ENCODE measurements around the gene SLC25A40. TPM values are rescaled to one million over a fixed set of nuclear protein-coding genes. Genes with fewer than 3 reads are reported as not detected.
"Not testable (repeated sequence)": the region's sequence is repeated elsewhere in the genome, so short reads cannot be mapped to it uniquely, and the experiment has no call there.

Gene SLC25A40, protein sequence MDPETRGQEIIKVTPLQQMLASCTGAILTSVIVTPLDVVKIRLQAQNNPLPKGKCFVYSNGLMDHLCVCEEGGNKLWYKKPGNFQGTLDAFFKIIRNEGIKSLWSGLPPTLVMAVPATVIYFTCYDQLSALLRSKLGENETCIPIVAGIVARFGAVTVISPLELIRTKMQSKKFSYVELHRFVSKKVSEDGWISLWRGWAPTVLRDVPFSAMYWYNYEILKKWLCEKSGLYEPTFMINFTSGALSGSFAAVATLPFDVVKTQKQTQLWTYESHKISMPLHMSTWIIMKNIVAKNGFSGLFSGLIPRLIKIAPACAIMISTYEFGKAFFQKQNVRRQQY
- total RNA-seq (10 to 100 TPM in 8 of 9 donors, 1 to 10 TPM in 1; 9.9 to 57.2 (median 25.8) TPM), polyA plus RNA-seq (10 to 100 TPM in 1 of 3 donors, 1 to 10 TPM in 2; 4.5 to 21.6 (median 6.1) TPM)
- long read RNA-seq, donor 1, full-length matches to known transcripts, result 3 of 8 reads
- long read RNA-seq, donor 1, partial matches to known transcripts, result 5 of 8 reads
- long read RNA-seq, donor 1, other reads (novel, unspliced or antisense), result 0 of 8 reads
- long read RNA-seq, donor 2, full-length matches to known transcripts, result 2 of 2 reads
- long read RNA-seq, donor 2, partial matches to known transcripts, result 0 of 2 reads
- long read RNA-seq, donor 2, other reads (novel, unspliced or antisense), result 0 of 2 reads
- long read RNA-seq, donor 3, full-length matches to known transcripts, result 6 of 18 reads
- long read RNA-seq, donor 3, partial matches to known transcripts, result 12 of 18 reads
- long read RNA-seq, donor 3, other reads (novel, unspliced or antisense), result 0 of 18 reads
- long read RNA-seq, donor 4, full-length matches to known transcripts, result 5 of 6 reads
- long read RNA-seq, donor 4, partial matches to known transcripts, result 0 of 6 reads
- long read RNA-seq, donor 4, other reads (novel, unspliced or antisense), result 1 of 6 reads
- long read RNA-seq, donor 5, full-length matches to known transcripts, result 7 of 30 reads
- long read RNA-seq, donor 5, partial matches to known transcripts, result 7 of 30 reads
- long read RNA-seq, donor 5, other reads (novel, unspliced or antisense), result 16 of 30 reads
- long read RNA-seq, donor 6, full-length matches to known transcripts, result 1 of 3 reads
- long read RNA-seq, donor 6, partial matches to known transcripts, result 0 of 3 reads
- long read RNA-seq, donor 6, other reads (novel, unspliced or antisense), result 2 of 3 reads
- long read RNA-seq, donor 7, full-length matches to known transcripts, result 3 of 9 reads
- long read RNA-seq, donor 7, partial matches to known transcripts, result 6 of 9 reads
- long read RNA-seq, donor 7, other reads (novel, unspliced or antisense), result 0 of 9 reads
- long read RNA-seq, donor 8, full-length matches to known transcripts, result 8 of 18 reads
- long read RNA-seq, donor 8, partial matches to known transcripts, result 10 of 18 reads
- long read RNA-seq, donor 8, other reads (novel, unspliced or antisense), result 0 of 18 reads
- long read RNA-seq, donor 9, full-length matches to known transcripts, result 2 of 9 reads
- long read RNA-seq, donor 9, partial matches to known transcripts, result 7 of 9 reads
- long read RNA-seq, donor 9, other reads (novel, unspliced or antisense), result 0 of 9 reads
- long read RNA-seq, donor 10, full-length matches to known transcripts, result 1 of 13 reads
- long read RNA-seq, donor 10, partial matches to known transcripts, result 12 of 13 reads
- long read RNA-seq, donor 10, other reads (novel, unspliced or antisense), result 0 of 13 reads

DNA sequence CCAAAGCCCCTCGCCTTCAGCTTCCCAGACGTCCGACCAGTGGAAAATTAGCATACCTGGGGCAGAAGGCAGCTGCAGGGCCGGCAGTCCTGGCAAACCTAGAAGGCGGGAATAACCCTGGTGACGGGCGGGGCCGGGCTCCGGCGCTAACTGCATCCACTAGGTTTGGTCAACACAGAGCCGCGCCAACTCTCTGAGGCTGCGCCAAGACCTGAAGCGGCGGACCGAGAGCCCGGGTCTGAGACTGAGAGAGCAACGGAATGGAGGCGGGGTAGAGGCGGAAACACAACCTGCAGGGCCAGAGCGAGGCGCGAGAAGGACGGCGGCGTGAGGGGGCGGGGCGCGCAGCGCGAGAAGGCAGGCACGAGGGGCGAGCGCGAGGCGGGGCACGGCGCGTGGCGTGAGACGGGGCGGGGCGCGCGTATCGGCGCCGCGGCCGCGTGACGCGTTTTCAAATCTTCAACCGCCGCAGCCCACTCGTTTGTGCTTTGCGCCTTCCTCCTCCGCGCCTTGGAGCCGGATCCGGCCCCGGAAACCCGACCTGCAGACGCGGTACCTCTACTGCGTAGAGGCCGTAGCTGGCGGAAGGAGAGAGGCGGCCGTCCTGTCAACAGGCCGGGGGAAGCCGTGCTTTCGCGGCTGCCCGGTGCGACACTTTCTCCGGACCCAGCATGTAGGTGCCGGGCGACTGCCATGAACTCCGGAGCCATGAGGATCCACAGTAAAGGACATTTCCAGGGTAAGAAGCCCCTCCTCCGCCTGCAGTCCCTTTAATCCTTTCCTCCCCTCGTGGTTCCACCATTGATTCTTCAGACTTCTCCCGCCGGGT, at the start of gene SLC25A40, which contains the start of gene DBF4:
Gene SLC25A40 (minus strand): TSS at position 321 of the 829 bp plus-strand sequence. CDS start 17,633 bp downstream, outside the sequence.
Gene DBF4 (plus strand): TSS at position 454 of the 829 bp plus-strand sequence. CDS start 240 bp downstream, at position 694.
- peak; percentile 39 to 86 for TF ChIP-seq POLR2A (IDR thresholded peaks at IDR 0.05)
- TF ChIP-seq, protein P1, sequence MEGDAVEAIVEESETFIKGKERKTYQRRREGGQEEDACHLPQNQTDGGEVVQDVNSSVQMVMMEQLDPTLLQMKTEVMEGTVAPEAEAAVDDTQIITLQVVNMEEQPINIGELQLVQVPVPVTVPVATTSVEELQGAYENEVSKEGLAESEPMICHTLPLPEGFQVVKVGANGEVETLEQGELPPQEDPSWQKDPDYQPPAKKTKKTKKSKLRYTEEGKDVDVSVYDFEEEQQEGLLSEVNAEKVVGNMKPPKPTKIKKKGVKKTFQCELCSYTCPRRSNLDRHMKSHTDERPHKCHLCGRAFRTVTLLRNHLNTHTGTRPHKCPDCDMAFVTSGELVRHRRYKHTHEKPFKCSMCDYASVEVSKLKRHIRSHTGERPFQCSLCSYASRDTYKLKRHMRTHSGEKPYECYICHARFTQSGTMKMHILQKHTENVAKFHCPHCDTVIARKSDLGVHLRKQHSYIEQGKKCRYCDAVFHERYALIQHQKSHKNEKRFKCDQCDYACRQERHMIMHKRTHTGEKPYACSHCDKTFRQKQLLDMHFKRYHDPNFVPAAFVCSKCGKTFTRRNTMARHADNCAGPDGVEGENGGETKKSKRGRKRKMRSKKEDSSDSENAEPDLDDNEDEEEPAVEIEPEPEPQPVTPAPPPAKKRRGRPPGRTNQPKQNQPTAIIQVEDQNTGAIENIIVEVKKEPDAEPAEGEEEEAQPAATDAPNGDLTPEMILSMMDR (IDR thresholded peaks at IDR 0.05), result no peak

DNA sequence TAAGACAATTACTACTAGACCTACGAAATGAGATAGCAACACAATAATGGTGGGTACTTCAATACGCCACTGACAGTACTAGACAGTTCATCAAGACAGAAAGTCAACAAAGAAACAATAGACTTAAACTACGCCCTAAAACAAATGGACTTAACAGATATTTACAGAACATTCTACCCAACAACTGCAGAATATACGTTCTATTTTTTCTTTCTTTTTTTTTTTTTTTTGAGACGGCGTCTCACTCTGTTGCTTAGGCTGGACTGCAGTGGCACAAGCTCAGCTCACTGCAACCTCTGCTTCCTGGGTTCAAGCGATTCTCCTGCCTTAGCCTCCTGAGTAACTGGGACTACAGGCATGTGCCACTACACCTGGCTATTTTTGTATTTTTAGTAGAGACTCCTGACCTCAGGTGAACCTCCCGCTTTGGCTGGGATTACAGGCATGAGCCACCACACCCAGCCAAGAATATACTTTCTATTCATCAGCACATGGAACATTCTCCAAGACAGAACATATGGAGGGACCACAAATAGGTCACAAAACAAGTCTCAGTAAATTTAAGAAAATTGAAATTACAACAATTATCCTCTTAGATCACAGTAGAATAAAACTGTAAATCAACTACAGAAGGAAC, 46.7 kb upstream of the SLC25A40 start:
- H3K4me1 ChIP-seq (replicated peaks in 1 of 2); H3K27ac ChIP-seq; H3K4me3 ChIP-seq; DNase-seq; H3K27me3 ChIP-seq; intact Hi-C loops (cut with DNase I); H3K36me3 ChIP-seq (replicated peaks in 1 of 2); H3K9me3 ChIP-seq (replicated peaks in 1 of 3): not testable (repeated sequence)
- 93 to 96% (median 95%) methylated on average over 8 of the region's 8 CpGs for WGBS, 4 donors

More for the DNA sequence above, at the start of gene SLC25A40, which contains the start of gene DBF4:
- intact Hi-C loops (cut with DNase I), result loop anchor here in 1 of 2 donors (5.0 kb wide), 1 partner anchor 74 kb away; no protein-coding TSS in a partner anchor
- Histone ChIP-seq H3K9me3 (replicated peaks in 1 of 3) (peaks cover 0 to 5% (median 0%) of the 10 kb centered on the region in 3 donors), H3K27me3 (no peaks in the 10 kb centered on the region), H3K36me3 (replicated peaks in 1 of 2) (no peaks in the 10 kb centered on the region), H3K4me1 (replicated peaks in 1 of 2) (peaks cover 0 to 32% of the 10 kb centered on the region in 2 donors), H3K27ac (peak within 1 kb of the TSS; percentile 87 to 98 (median 95)), H3K4me3 (peak within 1 kb of the TSS; percentile 68 to 96 (median 82))
- WGBS, 4 donors, result 0 to 2% (median 1%) methylated on average over 20 to 84 of the region's 84 CpGs
- DNase-seq, result peak; percentile 94 to 97 (median 96)

DNA sequence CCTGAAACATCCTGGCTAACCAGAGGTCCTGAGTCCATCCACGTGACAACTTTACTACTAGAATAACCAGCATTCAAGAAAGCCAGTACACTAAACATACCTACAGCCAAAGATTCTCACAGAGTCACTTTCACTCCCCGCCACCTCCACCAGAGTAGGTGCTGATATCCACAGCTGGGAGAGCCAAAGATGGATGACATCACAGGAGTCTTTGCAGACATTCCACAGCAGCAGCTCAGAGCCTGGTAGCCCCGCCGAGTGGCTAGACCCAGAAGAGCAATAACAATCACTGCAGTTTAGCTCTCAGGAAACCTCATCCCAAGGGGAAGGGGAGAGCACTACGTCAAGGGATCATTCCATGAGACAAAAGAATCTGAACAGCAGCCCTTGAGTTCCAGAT, 44.4 kb upstream of the SLC25A40 start:
- no peaks in the 10 kb centered on the region for H3K27me3 ChIP-seq
- no peaks in the 10 kb centered on the region for H3K9me3 ChIP-seq (replicated peaks in 1 of 3)
- no peak overlapping the region for H3K27ac ChIP-seq
- no peak for DNase-seq
- 76 to 89% (median 83%) methylated on average over 3 to 5 of the region's 5 CpGs for WGBS, 4 donors
- intact Hi-C loops (cut with DNase I), result no loop called here
- H3K36me3 ChIP-seq (replicated peaks in 1 of 2), result no peaks in the 10 kb centered on the region
- H3K4me3 ChIP-seq, result no peak overlapping the region
- TF ChIP-seq, protein P1 (IDR thresholded peaks at IDR 0.05), result no peak
- TF ChIP-seq POLR2A (IDR thresholded peaks at IDR 0.05), result no peak
- H3K4me1 ChIP-seq (replicated peaks in 1 of 2), result no peaks in the 10 kb centered on the region
